MG63 (cell line): ENCODE results near the gene MAN1A2. TPM values are rescaled to one million over a fixed set of nuclear protein-coding genes. Genes with fewer than 3 reads are reported as not detected.
"Not testable (repeated sequence)": the region's sequence is repeated elsewhere in the genome, so short reads cannot be mapped to it uniquely, and the experiment has no call there.

Experiments used
- DNase-seq: peaks from one replicate; pipeline ENCODE4 v3.0.0-alpha.2; 2020
- H3K27me3 ChIP-seq: fragments of 250-450 bp; sonication (Bioruptor Pico); 2 replicates; pipeline ENCODE4 v1.5.1; 2020; ENCODE audit warnings: mild to moderate bottlenecking, moderate library complexity
- H3K36me3 ChIP-seq: fragments of 250-450 bp; sonication (Bioruptor Pico); 2 replicates; pipeline ENCODE4 v1.5.1; 2020; ENCODE audit warnings: mild to moderate bottlenecking, moderate library complexity
- H3K4me3 ChIP-seq: fragments of 250-450 bp; sonication (Bioruptor Pico); 2 replicates; pipeline ENCODE4 v1.5.1; 2020; ENCODE audit warnings: mild to moderate bottlenecking, moderate library complexity
- H3K9me3 ChIP-seq: fragments of 250-450 bp; sonication (Bioruptor Pico); 2 replicates; pipeline ENCODE4 v1.5.1; 2020; ENCODE audit warnings: mild to moderate bottlenecking, moderate library complexity
- total RNA-seq: library from RNA; depleted of rRNA; stranded (reverse); fragments of >200 nt; shearing (Covaris generic); gene quantifications from 2 replicates; pipeline ENCODE4 v1.2.3, GENCODE V29; 2014; ENCODE audit warnings: low replicate concordance; rRNA removed

The MAN1A2 gene
- total RNA-seq, result 22.0 and 22.9 TPM in 2 replicates

- Histone ChIP-seq H3K36me3 (no peaks in the 10 kb centered on the region), H3K4me3 (peak within 1 kb of the TSS; percentile 84), H3K9me3 (no peaks in the 10 kb centered on the region), H3K27me3 (no peaks in the 10 kb centered on the region)
- peak; percentile 92 for DNase-seq
Observed at GRCh38 chr1:117367046-117368025, at the start of gene MAN1A2. Gene MAN1A2, plus strand, starts transcription at chr1:117367449. Its CDS starts 735 bp downstream, at chr1:117368184.

GRCh38 chr1:117318011-117318410, 49.2 kb upstream of the MAN1A2 start:
- H3K4me3 ChIP-seq, result no peak overlapping the region
- peaks cover 11% of the 10 kb centered on the region for H3K27me3 ChIP-seq
- no peaks in the 10 kb centered on the region for H3K36me3 ChIP-seq
- DNase-seq, result no peak
- no peaks in the 10 kb centered on the region for H3K9me3 ChIP-seq

GRCh38 chr1:117318426-117318825, 48.8 kb upstream of the MAN1A2 start:
- Histone ChIP-seq H3K27me3 (peaks cover 13% of the 10 kb centered on the region), H3K4me3 (no peak overlapping the region), H3K36me3 (no peaks in the 10 kb centered on the region), H3K9me3 (no peaks in the 10 kb centered on the region)
- no peak for DNase-seq

GRCh38 chr1:117320515-117320914, 46.7 kb upstream of the MAN1A2 start:
- Histone ChIP-seq H3K36me3 (no peaks in the 10 kb centered on the region), H3K9me3 (no peaks in the 10 kb centered on the region), H3K27me3 (peaks cover 26% of the 10 kb centered on the region), H3K4me3 (no peak overlapping the region)
- DNase-seq, result no peak

GRCh38 chr1:117321680-117322609, 45.3 kb upstream of the MAN1A2 start:
- peaks cover 27% of the 10 kb centered on the region for H3K27me3 ChIP-seq
- H3K9me3 ChIP-seq, result no peaks in the 10 kb centered on the region
- no peak for DNase-seq

GRCh38 chr1:117324357-117324756, 42.9 kb upstream of the MAN1A2 start:
- DNase-seq, result no peak
- Histone ChIP-seq H3K9me3 (no peaks in the 10 kb centered on the region), H3K27me3 (peaks cover 27% of the 10 kb centered on the region), H3K36me3 (no peaks in the 10 kb centered on the region), H3K4me3 (no peak overlapping the region)

More at GRCh38 chr1:117321680-117322609, 45.3 kb upstream of the MAN1A2 start:
- H3K4me3 ChIP-seq, result no peak overlapping the region
- no peaks in the 10 kb centered on the region for H3K36me3 ChIP-seq

- H3K4me3 ChIP-seq, H3K36me3 ChIP-seq, H3K9me3 ChIP-seq, DNase-seq: not testable (repeated sequence)
- peaks cover 21% of the 10 kb centered on the region for H3K27me3 ChIP-seq
Observed at GRCh38 chr1:117326035-117326434, 41.2 kb upstream of the MAN1A2 start.

- no peak overlapping the region for H3K4me3 ChIP-seq
- H3K9me3 ChIP-seq, result no peaks in the 10 kb centered on the region
- H3K36me3 ChIP-seq, result no peaks in the 10 kb centered on the region
- H3K27me3 ChIP-seq, result peaks cover 20% of the 10 kb centered on the region
- no peak for DNase-seq
Observed at GRCh38 chr1:117327011-117327410, 40.2 kb upstream of the MAN1A2 start.

GRCh38 chr1:117335376-117336086, 31.7 kb upstream of the MAN1A2 start:
- H3K9me3 ChIP-seq, result peaks cover 3% of the 10 kb centered on the region; the same call in 1 of the 2 replicates
- no peaks in the 10 kb centered on the region for H3K36me3 ChIP-seq
- DNase-seq, result no peak
- no peaks in the 10 kb centered on the region for H3K27me3 ChIP-seq
- H3K4me3 ChIP-seq, result no peak overlapping the region

- Histone ChIP-seq H3K36me3 (no peaks in the 10 kb centered on the region), H3K9me3 (peaks cover 3% of the 10 kb centered on the region; the same call in 1 of the 2 replicates), H3K27me3 (no peaks in the 10 kb centered on the region), H3K4me3 (no peak overlapping the region)
- peak; percentile 28 for DNase-seq
Observed at GRCh38 chr1:117336088-117336817, 31.0 kb upstream of the MAN1A2 start.

- H3K36me3 ChIP-seq, result no peaks in the 10 kb centered on the region
- H3K9me3 ChIP-seq, result peaks cover 3% of the 10 kb centered on the region; the same call in 1 of the 2 replicates
- peak; percentile 12 for DNase-seq
- no peaks in the 10 kb centered on the region for H3K27me3 ChIP-seq
- no peak overlapping the region for H3K4me3 ChIP-seq
Observed at GRCh38 chr1:117339866-117340700, 27.2 kb upstream of the MAN1A2 start.

- no peaks in the 10 kb centered on the region for H3K36me3 ChIP-seq
- no peak overlapping the region for H3K4me3 ChIP-seq
- DNase-seq, result no peak
- no peaks in the 10 kb centered on the region for H3K27me3 ChIP-seq
- peaks cover 3% of the 10 kb centered on the region; the same call in 1 of the 2 replicates for H3K9me3 ChIP-seq
Observed at GRCh38 chr1:117341123-117341522, 26.1 kb upstream of the MAN1A2 start.

- Histone ChIP-seq H3K27me3 (no peaks in the 10 kb centered on the region), H3K9me3 (no peaks in the 10 kb centered on the region; the same call in 1 of the 2 replicates), H3K4me3 (no peak overlapping the region), H3K36me3 (no peaks in the 10 kb centered on the region)
- no peak for DNase-seq
Observed at GRCh38 chr1:117342397-117342796, 24.9 kb upstream of the MAN1A2 start.

GRCh38 chr1:117346206-117346928, 20.9 kb upstream of the MAN1A2 start:
- H3K27me3 ChIP-seq, result no peaks in the 10 kb centered on the region
- DNase-seq, result peak; percentile 57
- H3K4me3 ChIP-seq, result no peak overlapping the region
- H3K36me3 ChIP-seq, result no peaks in the 10 kb centered on the region
- H3K9me3 ChIP-seq, result no peaks in the 10 kb centered on the region
